Activated gamma-delta T cell treated with anti-CD3 and anti-CD28 coated beads, Interleukin-2, amount 50 U/mL, for 16 hours (primary cell): ENCODE results near the gene EFNB2.

Experiments used
- DNase-seq: peaks from one replicate; pipeline ENCODE4 v3.0.0-alpha.2; 2020; ENCODE audit warnings: low read depth

EFNB2 gene

GRCh38 chr13:106550570-106551135 lies 15.2 kb upstream of the EFNB2 start:
- DNase-seq, result no peak

- DNase-seq, result no peak
Observed at GRCh38 chr13:106548064-106548696, 12.7 kb upstream of the EFNB2 start.

- no peak for DNase-seq
Observed at GRCh38 chr13:106541826-106542225, 6.4 kb upstream of the EFNB2 start.

- DNase-seq, result no peak
Observed at GRCh38 chr13:106540613-106541012, 5.2 kb upstream of the EFNB2 start.

GRCh38 chr13:106537521-106537920 lies 2.1 kb upstream of the EFNB2 start:
- DNase-seq, result no peak

- peak; percentile 85 for DNase-seq
Observed at GRCh38 chr13:106536244-106537034, 977 bp upstream of the EFNB2 start.

- no peak for DNase-seq
Observed at GRCh38 chr13:106534639-106535551, 567 bp downstream of the EFNB2 start.

- DNase-seq, result no peak
Observed at GRCh38 chr13:106533943-106534638, 1.4 kb downstream of the EFNB2 start.

- DNase-seq, result no peak
Observed at GRCh38 chr13:106533101-106533942, 2.1 kb downstream of the EFNB2 start.

- no peak for DNase-seq
Observed at GRCh38 chr13:106532111-106532929, 3.1 kb downstream of the EFNB2 start.

GRCh38 chr13:106530980-106531481 lies 4.4 kb downstream of the EFNB2 start:
- DNase-seq, result no peak

- DNase-seq, result no peak
Observed at GRCh38 chr13:106530171-106530851, 5.2 kb downstream of the EFNB2 start.

- no peak for DNase-seq
Observed at GRCh38 chr13:106529415-106530170, 5.9 kb downstream of the EFNB2 start.

- no peak for DNase-seq
Observed at GRCh38 chr13:106528718-106529414, 6.6 kb downstream of the EFNB2 start.

- DNase-seq, result no peak
Observed at GRCh38 chr13:106527826-106528225, 7.6 kb downstream of the EFNB2 start.

GRCh38 chr13:106527445-106527801 lies 8.0 kb downstream of the EFNB2 start:
- DNase-seq, result no peak

- no peak for DNase-seq
Observed at GRCh38 chr13:106526738-106527444, 8.6 kb downstream of the EFNB2 start.
